ENCODE results near the gene MAPK6.
"Not testable (repeated sequence)": the region's sequence is repeated elsewhere in the genome, so short reads cannot be mapped to it uniquely, and the experiment has no call there.

MAPK6 gene

GRCh38 chr15:52054381-52054780 lies 35.4 kb downstream of the MAPK6 start:
- Histone ChIP-seq H3K27me3 (ENCODE audit: control insufficient read depth, insufficient read depth, low read length) (no peaks in the 10 kb centered on the region), H3K36me3 (ENCODE audit: insufficient read depth, low read length) (peaks cover 58% of the 10 kb centered on the region), H3K4me1 (ENCODE audit: control insufficient read depth, insufficient read depth, low read length) (peaks cover 35% of the 10 kb centered on the region), H3K9ac (ENCODE audit: low read depth, low read length) (no peak overlapping the region), H3K4me3 (ENCODE audit: low read length) (no peak overlapping the region), H3K4me2 (ENCODE audit: low read length) (no peak overlapping the region), H3K9me3 (replicated peaks; ENCODE audit: low read length) (no peaks in the 10 kb centered on the region)

GRCh38 chr15:52054858-52055257 lies 35.8 kb downstream of the MAPK6 start:
- peaks cover 59% of the 10 kb centered on the region for H3K36me3 ChIP-seq (ENCODE audit: insufficient read depth, low read length)
- H3K27me3 ChIP-seq (ENCODE audit: control insufficient read depth, insufficient read depth, low read length); H3K9me3 ChIP-seq (replicated peaks; ENCODE audit: low read length); H3K9ac ChIP-seq (ENCODE audit: low read depth, low read length); H3K4me3 ChIP-seq (ENCODE audit: low read length); H3K4me2 ChIP-seq (ENCODE audit: low read length): not testable (repeated sequence)
- H3K4me1 ChIP-seq (ENCODE audit: control insufficient read depth, insufficient read depth, low read length) = peaks cover 33% of the 10 kb centered on the region

- Histone ChIP-seq H3K4me1 (ENCODE audit: control insufficient read depth, insufficient read depth, low read length) (peaks cover 23% of the 10 kb centered on the region), H3K36me3 (ENCODE audit: insufficient read depth, low read length) (peaks cover 68% of the 10 kb centered on the region), H3K4me3 (ENCODE audit: low read length) (no peak overlapping the region), H3K27me3 (ENCODE audit: control insufficient read depth, insufficient read depth, low read length) (no peaks in the 10 kb centered on the region), H3K4me2 (ENCODE audit: low read length) (no peak overlapping the region), H3K9me3 (replicated peaks; ENCODE audit: low read length) (no peaks in the 10 kb centered on the region), H3K9ac (ENCODE audit: low read depth, low read length) (no peak overlapping the region)
Observed at GRCh38 chr15:52056001-52056400, 37.0 kb downstream of the MAPK6 start.

- H3K9me3 ChIP-seq (replicated peaks; ENCODE audit: low read length) = no peaks in the 10 kb centered on the region
- H3K4me2 ChIP-seq (ENCODE audit: low read length) = no peak overlapping the region
- no peak overlapping the region for H3K9ac ChIP-seq (ENCODE audit: low read depth, low read length)
Observed at GRCh38 chr15:52056496-52056895, 37.5 kb downstream of the MAPK6 start.

GRCh38 chr15:52057996-52058395 lies 39.0 kb downstream of the MAPK6 start:
- H3K4me1 ChIP-seq (ENCODE audit: control insufficient read depth, insufficient read depth, low read length) = peaks cover 14% of the 10 kb centered on the region
- H3K9ac ChIP-seq (ENCODE audit: low read depth, low read length) = no peak overlapping the region
- no peak overlapping the region for H3K4me3 ChIP-seq (ENCODE audit: low read length)
- H3K9me3 ChIP-seq (replicated peaks; ENCODE audit: low read length) = no peaks in the 10 kb centered on the region
- H3K4me2 ChIP-seq (ENCODE audit: low read length) = no peak overlapping the region
- H3K27me3 ChIP-seq (ENCODE audit: control insufficient read depth, insufficient read depth, low read length) = no peaks in the 10 kb centered on the region
- peaks cover 72% of the 10 kb centered on the region for H3K36me3 ChIP-seq (ENCODE audit: insufficient read depth, low read length)

More at GRCh38 chr15:52056496-52056895, 37.5 kb downstream of the MAPK6 start:
- no peaks in the 10 kb centered on the region for H3K27me3 ChIP-seq (ENCODE audit: control insufficient read depth, insufficient read depth, low read length)
- peaks cover 72% of the 10 kb centered on the region for H3K36me3 ChIP-seq (ENCODE audit: insufficient read depth, low read length)
- peaks cover 23% of the 10 kb centered on the region for H3K4me1 ChIP-seq (ENCODE audit: control insufficient read depth, insufficient read depth, low read length)
- no peak overlapping the region for H3K4me3 ChIP-seq (ENCODE audit: low read length)

GRCh38 chr15:52060501-52060900 lies 41.5 kb downstream of the MAPK6 start:
- Histone ChIP-seq H3K4me2 (ENCODE audit: low read length) (no peak overlapping the region), H3K27me3 (ENCODE audit: control insufficient read depth, insufficient read depth, low read length) (no peaks in the 10 kb centered on the region), H3K9ac (ENCODE audit: low read depth, low read length) (no peak overlapping the region), H3K4me1 (ENCODE audit: control insufficient read depth, insufficient read depth, low read length) (no peaks in the 10 kb centered on the region), H3K36me3 (ENCODE audit: insufficient read depth, low read length) (peaks cover 81% of the 10 kb centered on the region), H3K9me3 (replicated peaks; ENCODE audit: low read length) (no peaks in the 10 kb centered on the region), H3K4me3 (ENCODE audit: low read length) (no peak overlapping the region)

GRCh38 chr15:52066842-52067544 lies 48.0 kb downstream of the MAPK6 start:
- no peak overlapping the region for H3K4me3 ChIP-seq (ENCODE audit: low read length)
- H3K4me1 ChIP-seq (ENCODE audit: control insufficient read depth, insufficient read depth, low read length) = no peaks in the 10 kb centered on the region
- no peak overlapping the region for H3K9ac ChIP-seq (ENCODE audit: low read depth, low read length)
- no peaks in the 10 kb centered on the region for H3K9me3 ChIP-seq (replicated peaks; ENCODE audit: low read length)
- H3K36me3 ChIP-seq (ENCODE audit: insufficient read depth, low read length) = peaks cover 37% of the 10 kb centered on the region
- H3K27me3 ChIP-seq (ENCODE audit: control insufficient read depth, insufficient read depth, low read length) = no peaks in the 10 kb centered on the region
- no peak overlapping the region for H3K4me2 ChIP-seq (ENCODE audit: low read length)

- Histone ChIP-seq H3K9ac (ENCODE audit: low read depth, low read length) (no peak overlapping the region), H3K27me3 (ENCODE audit: control insufficient read depth, insufficient read depth, low read length) (no peaks in the 10 kb centered on the region), H3K4me3 (ENCODE audit: low read length) (no peak overlapping the region), H3K9me3 (replicated peaks; ENCODE audit: low read length) (no peaks in the 10 kb centered on the region), H3K4me2 (ENCODE audit: low read length) (no peak overlapping the region), H3K36me3 (ENCODE audit: insufficient read depth, low read length) (peaks cover 31% of the 10 kb centered on the region), H3K4me1 (ENCODE audit: control insufficient read depth, insufficient read depth, low read length) (no peaks in the 10 kb centered on the region)
Observed at GRCh38 chr15:52067545-52067926, 48.5 kb downstream of the MAPK6 start.

GRCh38 chr15:52068004-52068615 lies 49.1 kb downstream of the MAPK6 start:
- H3K4me1 ChIP-seq (ENCODE audit: control insufficient read depth, insufficient read depth, low read length) = no peaks in the 10 kb centered on the region
- H3K4me2 ChIP-seq (ENCODE audit: low read length) = no peak overlapping the region
- no peaks in the 10 kb centered on the region for H3K9me3 ChIP-seq (replicated peaks; ENCODE audit: low read length)
- H3K27me3 ChIP-seq (ENCODE audit: control insufficient read depth, insufficient read depth, low read length) = no peaks in the 10 kb centered on the region
- no peak overlapping the region for H3K9ac ChIP-seq (ENCODE audit: low read depth, low read length)
- peaks cover 25% of the 10 kb centered on the region for H3K36me3 ChIP-seq (ENCODE audit: insufficient read depth, low read length)
- H3K4me3 ChIP-seq (ENCODE audit: low read length) = no peak overlapping the region

- Histone ChIP-seq H3K9me3 (replicated peaks; ENCODE audit: low read length) (no peaks in the 10 kb centered on the region), H3K27me3 (ENCODE audit: control insufficient read depth, insufficient read depth, low read length) (no peaks in the 10 kb centered on the region), H3K4me3 (ENCODE audit: low read length) (no peak overlapping the region), H3K4me1 (ENCODE audit: control insufficient read depth, insufficient read depth, low read length) (no peaks in the 10 kb centered on the region), H3K4me2 (ENCODE audit: low read length) (no peak overlapping the region), H3K36me3 (ENCODE audit: insufficient read depth, low read length) (peaks cover 15% of the 10 kb centered on the region), H3K9ac (ENCODE audit: low read depth, low read length) (no peak overlapping the region)
Observed at GRCh38 chr15:52069559-52069958, 50.5 kb downstream of the MAPK6 start.

- Histone ChIP-seq H3K4me3 (ENCODE audit: low read length) (no peak overlapping the region), H3K9ac (ENCODE audit: low read depth, low read length) (no peak overlapping the region), H3K27me3 (ENCODE audit: control insufficient read depth, insufficient read depth, low read length) (no peaks in the 10 kb centered on the region), H3K4me2 (ENCODE audit: low read length) (no peak overlapping the region), H3K4me1 (ENCODE audit: control insufficient read depth, insufficient read depth, low read length) (peaks cover 4% of the 10 kb centered on the region), H3K36me3 (ENCODE audit: insufficient read depth, low read length) (peaks cover 6% of the 10 kb centered on the region), H3K9me3 (replicated peaks; ENCODE audit: low read length) (no peaks in the 10 kb centered on the region)
Observed at GRCh38 chr15:52071570-52071969, 52.6 kb downstream of the MAPK6 start.

Measured in skeletal muscle satellite cell (primary cell).